Thyroid gland (tissue), 4 donors: ENCODE data around the gene TGFBR3.

ENCODE experiments used
- POLR2A ChIP-seq, 2 donors: fragments of 450-650 bp; IDR thresholded peaks; one replicate each; pipeline ENCODE4 v1.6.1; 2017; ENCODE audit warnings: antibody characterized with exemption in 2 of 2, mild to moderate bottlenecking in 2 of 2, moderate library complexity in 1 of 2
- TF ChIP-seq, protein P1 (sequence below), 6 experiments: fragments of 200-600 bp in 3 of 6; fragments of 450-650 bp in 3 of 6; sonication (generic) in 3 of 6; IDR thresholded peaks; one replicate each; pipeline ENCODE4 v1.5.1; 2016 to 2019; ENCODE audit warnings: antibody characterized with exemption in 6 of 6, mild to moderate bottlenecking in 2 of 6, inconsistent platforms in 1 of 6, moderate library complexity in 1 of 6

DNA sequence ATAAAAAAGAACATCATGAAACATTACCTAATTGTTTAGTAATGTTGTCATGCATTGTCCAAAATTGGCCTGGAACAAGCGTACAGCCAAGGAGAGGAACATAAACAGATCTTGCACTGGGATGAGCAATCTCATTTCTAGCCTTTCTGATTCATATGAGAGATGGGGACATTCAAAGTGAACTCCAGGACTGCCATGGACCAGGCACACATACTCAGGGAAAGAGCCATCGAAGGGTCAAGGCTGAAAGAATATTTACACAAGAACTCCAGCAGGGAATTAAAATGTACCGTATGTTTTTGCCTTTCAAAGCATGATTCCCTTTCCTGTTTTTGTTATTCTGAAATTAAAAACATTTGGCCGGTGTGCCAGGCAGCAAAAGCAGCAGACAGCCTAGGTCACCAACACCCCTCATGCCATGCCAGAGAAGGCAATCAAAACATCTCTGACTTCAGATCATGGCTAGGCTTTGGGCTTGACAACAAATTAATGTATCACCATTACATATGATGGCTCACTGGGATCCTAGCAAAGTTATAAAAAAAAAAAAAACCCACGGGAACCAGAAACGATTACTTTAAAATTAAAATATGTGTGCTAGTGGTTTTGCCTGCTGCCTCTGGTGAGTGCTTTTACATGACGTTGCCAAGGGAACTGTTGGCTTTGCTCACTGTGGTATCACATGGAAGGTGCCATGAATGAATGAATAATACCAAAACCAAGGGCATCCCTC, 159.8 kb downstream of the TGFBR3 start:
- TF ChIP-seq, protein P1, sequence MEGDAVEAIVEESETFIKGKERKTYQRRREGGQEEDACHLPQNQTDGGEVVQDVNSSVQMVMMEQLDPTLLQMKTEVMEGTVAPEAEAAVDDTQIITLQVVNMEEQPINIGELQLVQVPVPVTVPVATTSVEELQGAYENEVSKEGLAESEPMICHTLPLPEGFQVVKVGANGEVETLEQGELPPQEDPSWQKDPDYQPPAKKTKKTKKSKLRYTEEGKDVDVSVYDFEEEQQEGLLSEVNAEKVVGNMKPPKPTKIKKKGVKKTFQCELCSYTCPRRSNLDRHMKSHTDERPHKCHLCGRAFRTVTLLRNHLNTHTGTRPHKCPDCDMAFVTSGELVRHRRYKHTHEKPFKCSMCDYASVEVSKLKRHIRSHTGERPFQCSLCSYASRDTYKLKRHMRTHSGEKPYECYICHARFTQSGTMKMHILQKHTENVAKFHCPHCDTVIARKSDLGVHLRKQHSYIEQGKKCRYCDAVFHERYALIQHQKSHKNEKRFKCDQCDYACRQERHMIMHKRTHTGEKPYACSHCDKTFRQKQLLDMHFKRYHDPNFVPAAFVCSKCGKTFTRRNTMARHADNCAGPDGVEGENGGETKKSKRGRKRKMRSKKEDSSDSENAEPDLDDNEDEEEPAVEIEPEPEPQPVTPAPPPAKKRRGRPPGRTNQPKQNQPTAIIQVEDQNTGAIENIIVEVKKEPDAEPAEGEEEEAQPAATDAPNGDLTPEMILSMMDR (IDR thresholded peaks at IDR 0.05): no peak
- TF ChIP-seq POLR2A (IDR thresholded peaks at IDR 0.05): no peak
